NCI-H2227 treated with DMSO at 0.1 percent for 48 hours (cell line): ENCODE results near the gene SLC6A1.

Experiments
- DNase-seq: peaks from one replicate; lab custom pipeline; 2025; lab: John Stamatoyannopoulos, UW

Gene SLC6A1

GRCh38 chr3:11019116-11019819, 26.7 kb downstream of the SLC6A1 start:
- DNase-seq: no peak

- DNase-seq: no peak
Measured at GRCh38 chr3:11020764-11021163, 28.2 kb downstream of the SLC6A1 start.

- DNase-seq: no peak
Measured at GRCh38 chr3:11021611-11022011, 29.1 kb downstream of the SLC6A1 start.

GRCh38 chr3:11022115-11022514, 29.6 kb downstream of the SLC6A1 start:
- DNase-seq: no peak

GRCh38 chr3:11024181-11024580, 31.6 kb downstream of the SLC6A1 start:
- DNase-seq: no peak

GRCh38 chr3:11029948-11030347, 37.4 kb downstream of the SLC6A1 start:
- DNase-seq: no peak

GRCh38 chr3:11033871-11034270, 41.3 kb downstream of the SLC6A1 start:
- no peak for DNase-seq

- no peak for DNase-seq
Measured at GRCh38 chr3:11034309-11034985, 41.9 kb downstream of the SLC6A1 start.

GRCh38 chr3:11035757-11036505, 43.4 kb downstream of the SLC6A1 start:
- no peak for DNase-seq

- no peak for DNase-seq
Measured at GRCh38 chr3:11037241-11037873, 44.8 kb downstream of the SLC6A1 start.

- no peak for DNase-seq
Measured at GRCh38 chr3:11037976-11038375, 45.4 kb downstream of the SLC6A1 start.

- no peak for DNase-seq
Measured at GRCh38 chr3:11045536-11045935, 53.0 kb downstream of the SLC6A1 start.

- DNase-seq: no peak
Measured at GRCh38 chr3:11047500-11047899, 55.0 kb downstream of the SLC6A1 start.

GRCh38 chr3:11050666-11051323, 58.2 kb downstream of the SLC6A1 start:
- no peak for DNase-seq

- no peak for DNase-seq
Measured at GRCh38 chr3:11053926-11054503, 61.5 kb downstream of the SLC6A1 start.

GRCh38 chr3:11054739-11055438, 62.3 kb downstream of the SLC6A1 start:
- DNase-seq: no peak

- no peak for DNase-seq
Measured at GRCh38 chr3:11055496-11055895, 62.9 kb downstream of the SLC6A1 start.

- no peak for DNase-seq
Measured at GRCh38 chr3:11056531-11057050, 64.0 kb downstream of the SLC6A1 start.

- DNase-seq: no peak
Measured at GRCh38 chr3:11057655-11058054, 65.1 kb downstream of the SLC6A1 start.

GRCh38 chr3:11059090-11059798, 66.7 kb downstream of the SLC6A1 start:
- DNase-seq: peak; percentile 64
